Erythroblast (primary cell): ENCODE results near the gene SUN2.

Experiments
- GATA1 ChIP-seq: IDR thresholded peaks from 2 replicates; pipeline ENCODE4 v1.6.1; 2011; ENCODE audit warnings: low read depth, mild to moderate bottlenecking, control low read depth, low read length, moderate library complexity
- POLR2A ChIP-seq: IDR thresholded peaks from 2 replicates; pipeline ENCODE4 v1.6.1; 2011; ENCODE audit warnings: mild to moderate bottlenecking, low read length

DNA sequence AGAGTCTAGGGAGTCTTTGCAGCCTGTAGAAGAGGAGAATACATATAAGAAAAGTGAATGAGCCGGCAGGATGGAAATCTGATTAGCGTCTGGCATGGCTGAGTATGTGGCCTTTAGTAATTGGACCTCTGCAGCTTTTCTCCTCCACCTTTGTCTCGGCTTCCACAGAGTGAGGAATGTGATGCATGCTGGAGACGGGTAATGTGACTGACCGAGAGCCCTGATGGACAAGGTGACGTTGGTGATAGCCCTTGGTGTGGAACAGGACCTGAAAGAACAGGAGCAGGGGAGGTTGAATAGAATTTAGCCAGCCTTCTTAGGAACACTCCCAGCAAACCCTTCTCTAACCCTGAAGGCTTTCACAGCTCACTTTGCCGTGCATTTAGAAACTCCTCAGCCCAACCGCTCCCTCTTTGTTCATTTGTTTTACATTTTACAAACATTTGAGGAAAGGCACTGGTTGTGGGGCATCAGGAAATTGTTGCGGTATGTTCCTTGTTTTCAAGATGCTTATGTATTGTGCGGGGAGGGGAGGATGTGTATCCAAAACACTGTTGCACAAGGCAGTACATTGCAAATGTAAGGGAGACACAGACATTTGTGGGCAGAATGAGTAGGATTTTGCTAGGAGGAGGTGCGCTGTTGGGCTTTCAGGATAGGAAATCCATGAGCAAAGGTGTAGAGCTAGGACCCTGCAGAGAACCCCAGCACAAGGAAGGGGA is 43.2 kb downstream of the SUN2 start:
- TF ChIP-seq POLR2A (no peak), GATA1 (no peak)
